NT2/D1 (cell line): ENCODE results near the gene ACO2.

ENCODE experiments used
- YY1 ChIP-seq: IDR thresholded peaks from 2 replicates; pipeline ENCODE4 v1.6.1; 2011; ENCODE audit not compliant: insufficient read length, insufficient read depth
- ZNF274 ChIP-seq: IDR thresholded peaks from 2 replicates; pipeline ENCODE4 v1.6.1; 2011; ENCODE audit warnings: mild to moderate bottlenecking, low read depth, low read length

- no peak for TF ChIP-seq YY1
- TF ChIP-seq ZNF274: no peak
These were observed 55.3 kb downstream of the ACO2 start for GRCh38 chr22:41524251-41524661.
